HCT116 (cell line): ENCODE measurements around the gene ELMOD3. TPM values are rescaled to one million over a fixed set of nuclear protein-coding genes. Genes with fewer than 3 reads are reported as not detected.
A peak's percentile ranks its signal among the peaks of the same experiment; 100 is the strongest.

Experiments used
- ATAC-seq: fragments of 200-7000 bp; cut with Tn5 transposase; 2 replicates; pipeline ENCODE4 v1.9.1; 2020; ENCODE audit warnings: mild to moderate bottlenecking, moderate library complexity
- BruUV-seq: library from RNA; stranded (reverse); fragments of 400-500 nt; replicated peaks from 2 replicates; lab custom pipeline; 2021; lab: Mats Ljungman, UMichigan
- CTCF ChIA-PET: fragments of 300-600 bp; sonication (Branson Sonifier 250); formaldehyde crosslinking; loops from one replicate; lab custom pipeline; 2021; ENCODE audit warnings: antibody characterized with exemption; lab: Charles Lee
- POLR2A ChIA-PET: fragments of 300-600, 350-600 bp; sonication (Branson Sonifier 250); formaldehyde crosslinking; loops from one replicate; lab custom pipeline; 2021; ENCODE audit warnings: antibody characterized with exemption; lab: Charles Lee
- RAD21 ChIA-PET, 2 experiments: fragments of 300-600 bp; sonication (Branson Sonifier 250); formaldehyde crosslinking; loops; one replicate each; lab custom pipeline; 2023; ENCODE audit warnings: low total read pairs in 2 of 2; ENCODE audit not compliant: uncharacterized antibody in 2 of 2, unreplicated experiment in 2 of 2, low non-redundant PET in 1 of 2; lab: Charles Lee
- DNase-seq: peaks from one replicate; pipeline ENCODE4 v3.0.0-alpha.2; 2010; ENCODE audit warnings: low read depth, low spot score
- H2AFZ ChIP-seq: fragments of 200-600 bp; shearing (Covaris generic), sonication (generic); 2 replicates; pipeline ENCODE4 v1.6.1; 2017; ENCODE audit warnings: low read depth, mixed run types, mixed read lengths, antibody characterized with exemption, low read length; ENCODE audit not compliant: poor library complexity, severe bottlenecking
- H3K27ac ChIP-seq: 2 replicates; pipeline ENCODE4 v1.5.1; 2012; ENCODE audit warnings: low read depth, low read length
- H3K27me3 ChIP-seq: fragments of 200-600 bp; sonication (generic); 2 replicates; pipeline ENCODE4 v1.6.1; 2016; ENCODE audit warnings: mixed run types, low read length, mixed read lengths; ENCODE audit not compliant: insufficient read depth
- H3K36me3 ChIP-seq, 2 experiments: fragments of 200-500 bp in 1 of 2; fragments of 200-600 bp in 1 of 2; sonication (Bioruptor generic) in 1 of 2; sonication (generic) in 1 of 2; 2 replicates each; pipeline versions ENCODE4 v1.5.1 to v1.6.1; 2014 to 2016; ENCODE audit warnings: low read length in 2 of 2, inconsistent platforms in 1 of 2, mixed read lengths in 1 of 2, mixed run types in 1 of 2; ENCODE audit not compliant: insufficient read depth in 2 of 2, control insufficient read depth in 1 of 2
- H3K4me1 ChIP-seq, 2 experiments: fragments of 200-600 bp in 1 of 2; sonication (generic) in 1 of 2; 2 replicates each; pipeline versions ENCODE4 v1.5.1 to v1.6.1; 2012 to 2017; ENCODE audit warnings: low read length in 2 of 2, inconsistent platforms in 1 of 2, mild to moderate bottlenecking in 1 of 2, mixed read lengths in 1 of 2, mixed run types in 1 of 2, moderate library complexity in 1 of 2; ENCODE audit not compliant: insufficient read depth in 2 of 2, control insufficient read depth in 1 of 2
- H3K4me2 ChIP-seq: fragments of 200-600 bp; sonication (generic); 2 replicates; pipeline ENCODE4 v1.6.1; 2017; ENCODE audit warnings: mixed run types, low read length, mixed read lengths
- H3K4me3 ChIP-seq, 2 experiments: fragments of 200-600 bp in 1 of 2; sonication (generic) in 1 of 2; replicated peaks in 1 of 2; 2 replicates each; pipeline ENCODE4 v1.5.1; 2011 to 2016; ENCODE audit warnings: low read length in 2 of 2, control low read depth in 1 of 2, low read depth in 1 of 2, mild to moderate bottlenecking in 1 of 2, mixed read lengths in 1 of 2, mixed run types in 1 of 2
- H3K79me2 ChIP-seq: fragments of 200-600 bp; sonication (generic); 2 replicates; pipeline ENCODE4 v1.6.1; 2017; ENCODE audit warnings: mild to moderate bottlenecking, mixed run types, low read length, moderate library complexity, mixed read lengths; ENCODE audit not compliant: insufficient read depth
- H3K9ac ChIP-seq: fragments of 200-600 bp; sonication (generic); 2 replicates; pipeline ENCODE4 v1.6.1; 2016; ENCODE audit warnings: low read length, mixed read lengths
- H3K9me2 ChIP-seq: fragments of 200-600 bp; sonication (generic), shearing (Covaris generic); 2 replicates; pipeline ENCODE4 v1.6.1; 2017; ENCODE audit warnings: mixed run types, mild to moderate bottlenecking, moderate library complexity; ENCODE audit not compliant: insufficient read depth
- H3K9me3 ChIP-seq, 2 experiments: fragments of 200-500 bp in 1 of 2; fragments of 200-600 bp in 1 of 2; sonication (Bioruptor generic) in 1 of 2; sonication (generic) in 1 of 2; 2 replicates each; pipeline ENCODE4 v1.6.1; 2014 to 2017; ENCODE audit warnings: low read length in 2 of 2, mixed read lengths in 2 of 2, inconsistent platforms in 1 of 2, low read depth in 1 of 2, mild to moderate bottlenecking in 1 of 2, mixed run types in 1 of 2, moderate library complexity in 1 of 2; ENCODE audit not compliant: control insufficient read depth in 1 of 2, insufficient read depth in 1 of 2
- H4K20me1 ChIP-seq: fragments of 200-600 bp; sonication (generic), shearing (Covaris generic); 2 replicates; pipeline ENCODE4 v1.6.1; 2017; ENCODE audit warnings: mixed run types, mild to moderate bottlenecking, moderate library complexity; ENCODE audit not compliant: insufficient read depth
- EZH2 ChIP-seq: fragments of 200-600 bp; sonication (generic); IDR thresholded peaks from 2 replicates; pipeline ENCODE4 v1.6.1; 2017; ENCODE audit warnings: antibody characterized with exemption, mixed run types
- EZH2phosphoT487 ChIP-seq: fragments of 200-600 bp; IDR thresholded peaks from 2 replicates; pipeline ENCODE4 v1.6.1; 2018; ENCODE audit warnings: antibody characterized with exemption, borderline replicate concordance
- POLR2AphosphoS5 ChIP-seq: IDR thresholded peaks from 2 replicates; pipeline ENCODE4 v1.6.1; 2011; ENCODE audit warnings: mild to moderate bottlenecking, low read depth, low read length, moderate library complexity
- TCF7L2 ChIP-seq: IDR thresholded peaks from 2 replicates; pipeline ENCODE4 v1.7.0; 2011; ENCODE audit warnings: borderline replicate concordance, inconsistent platforms; ENCODE audit not compliant: insufficient read depth, insufficient read length; ENCODE audit errors: extremely low read depth
- ZFX ChIP-seq: fragments of 450-650 bp; IDR thresholded peaks from 2 replicates; pipeline ENCODE4 v1.6.1; 2017
- intact Hi-C: fragments of 100-400 bp; cut with micrococcal nuclease; formaldehyde crosslinking; loops from 2 replicates; pipeline ENCODE4 v1.10.0; 2022
- total RNA-seq: library from RNA; stranded (reverse); gene quantifications from one replicate; pipeline ENCODE4 v1.2.1, GENCODE V29; 2021; ENCODE audit not compliant: unreplicated experiment
- TF ChIP-seq, protein P1 (sequence below): IDR thresholded peaks from 2 replicates; pipeline ENCODE4 v1.6.1; 2011; ENCODE audit warnings: mild to moderate bottlenecking, low read length, moderate library complexity; ENCODE audit not compliant: insufficient replicate concordance; ENCODE audit errors: extremely low read depth
- TF ChIP-seq, protein P2 (sequence below): IDR thresholded peaks from 2 replicates; pipeline ENCODE4 v1.6.1; 2012

Gene ELMOD3
- total RNA-seq, 1 experiment from 2014 or later = 9.2 TPM

DNA sequence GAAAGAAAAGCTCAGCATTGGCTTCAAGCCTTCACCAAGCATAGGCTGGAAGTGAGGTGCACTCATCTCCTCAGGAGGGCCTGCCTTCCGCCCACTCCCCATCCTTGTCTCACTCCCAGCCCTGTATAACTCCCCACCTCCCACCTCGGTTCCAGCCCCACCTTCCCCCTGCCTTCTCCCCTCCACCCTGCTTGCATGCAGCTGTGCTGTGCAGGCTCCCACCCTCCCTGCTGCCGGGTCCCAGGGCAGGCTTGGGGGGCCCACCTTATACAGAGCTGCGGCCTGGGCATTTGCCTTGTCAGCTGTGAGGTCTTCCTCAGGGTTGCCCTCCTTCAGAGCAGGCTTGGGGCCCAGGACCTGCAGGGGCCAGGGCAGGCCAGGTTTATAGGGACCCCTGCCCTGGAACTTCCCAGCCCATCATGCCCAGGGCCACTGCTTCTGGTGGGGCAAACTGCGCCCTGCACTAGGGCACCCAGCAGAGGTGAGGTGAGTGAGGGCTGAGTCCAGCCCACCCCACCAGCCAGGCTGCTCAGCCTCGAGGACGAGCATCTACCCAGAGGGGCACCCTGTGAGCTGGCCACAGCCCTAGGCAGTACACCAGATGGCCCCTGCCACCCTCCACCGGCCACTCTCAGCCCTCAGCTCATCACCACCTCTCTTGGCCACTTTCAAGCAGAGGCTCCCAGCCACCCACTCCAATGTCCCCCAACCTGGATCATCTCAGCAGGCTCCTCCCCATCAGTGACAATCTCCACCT is 44.0 kb downstream of the ELMOD3 start:
- ATAC-seq = no peak
- BruUV-seq = no TSS peak
- Histone ChIP-seq H3K27me3 (no peaks in the 10 kb centered on the region), H3K9me2 (no peaks in the 10 kb centered on the region), H3K4me1 (peaks cover 0 to 6% of the 10 kb centered on the region in 2 experiments; a peak in 1 of 4 replicates), H3K9ac (no peak overlapping the region), H2AFZ (no peak overlapping the region), H3K4me3 (no peak overlapping the region), H3K27ac (no peak overlapping the region), H3K4me2 (no peak overlapping the region), H4K20me1 (no peaks in the 10 kb centered on the region), H3K79me2 (peaks cover 7% of the 10 kb centered on the region; the same call in 1 of the 2 replicates), H3K9me3 (no peaks in the 10 kb centered on the region), H3K36me3 (peaks cover 15 to 38% of the 10 kb centered on the region in 2 experiments; a peak in 3 of 4 replicates)
- ChIA-PET POLR2A (no interaction called here), CTCF (no interaction called here), RAD21 (no interaction called here)
- TF ChIP-seq POLR2AphosphoS5 = 0 out of 2 replicates have a peak, but pooled peaks have one; percentile 6
- no peak for TF ChIP-seq TCF7L2
- DNase-seq = no peak
- intact Hi-C loops = no loop called here

DNA sequence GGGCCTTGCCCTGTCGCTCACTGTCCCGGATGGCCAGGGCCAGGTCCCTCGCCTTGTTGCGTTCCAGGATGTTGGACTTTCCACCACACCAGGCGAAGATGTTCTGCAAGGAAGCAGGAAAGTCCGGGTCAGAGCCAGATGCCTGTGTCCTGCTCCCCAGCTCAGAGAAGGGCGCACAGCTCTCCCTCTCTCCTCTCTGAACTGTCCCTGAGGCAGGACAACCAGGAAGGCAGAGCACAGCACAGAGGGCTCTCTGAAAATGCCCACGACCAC is 44.5 kb downstream of the ELMOD3 start:
- Histone ChIP-seq H3K9me2 (no peaks in the 10 kb centered on the region), H3K4me3 (no peak overlapping the region), H3K27ac (no peak overlapping the region), H4K20me1 (no peaks in the 10 kb centered on the region), H2AFZ (no peak overlapping the region), H3K36me3 (peaks cover 15 to 35% of the 10 kb centered on the region in 2 experiments; a peak in 3 of 4 replicates), H3K9me3 (peaks cover 0 to 4% of the 10 kb centered on the region in 2 experiments; a peak in 1 of 4 replicates), H3K27me3 (no peaks in the 10 kb centered on the region), H3K9ac (no peak overlapping the region), H3K4me2 (no peak overlapping the region), H3K4me1 (peaks cover 0 to 6% of the 10 kb centered on the region in 2 experiments; a peak in 1 of 4 replicates), H3K79me2 (peaks cover 12% of the 10 kb centered on the region; the same call in 1 of the 2 replicates)
- ChIA-PET POLR2A (no interaction called here), RAD21 (no interaction called here), CTCF (no interaction called here)
- TF ChIP-seq, protein P1, sequence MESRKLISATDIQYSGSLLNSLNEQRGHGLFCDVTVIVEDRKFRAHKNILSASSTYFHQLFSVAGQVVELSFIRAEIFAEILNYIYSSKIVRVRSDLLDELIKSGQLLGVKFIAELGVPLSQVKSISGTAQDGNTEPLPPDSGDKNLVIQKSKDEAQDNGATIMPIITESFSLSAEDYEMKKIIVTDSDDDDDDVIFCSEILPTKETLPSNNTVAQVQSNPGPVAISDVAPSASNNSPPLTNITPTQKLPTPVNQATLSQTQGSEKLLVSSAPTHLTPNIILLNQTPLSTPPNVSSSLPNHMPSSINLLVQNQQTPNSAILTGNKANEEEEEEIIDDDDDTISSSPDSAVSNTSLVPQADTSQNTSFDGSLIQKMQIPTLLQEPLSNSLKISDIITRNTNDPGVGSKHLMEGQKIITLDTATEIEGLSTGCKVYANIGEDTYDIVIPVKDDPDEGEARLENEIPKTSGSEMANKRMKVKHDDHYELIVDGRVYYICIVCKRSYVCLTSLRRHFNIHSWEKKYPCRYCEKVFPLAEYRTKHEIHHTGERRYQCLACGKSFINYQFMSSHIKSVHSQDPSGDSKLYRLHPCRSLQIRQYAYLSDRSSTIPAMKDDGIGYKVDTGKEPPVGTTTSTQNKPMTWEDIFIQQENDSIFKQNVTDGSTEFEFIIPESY = no peak
- TF ChIP-seq, protein P2, sequence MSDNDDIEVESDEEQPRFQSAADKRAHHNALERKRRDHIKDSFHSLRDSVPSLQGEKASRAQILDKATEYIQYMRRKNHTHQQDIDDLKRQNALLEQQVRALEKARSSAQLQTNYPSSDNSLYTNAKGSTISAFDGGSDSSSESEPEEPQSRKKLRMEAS = no peak
- no peak for TF ChIP-seq ZFX
- no peak for TF ChIP-seq EZH2
- no peak for TF ChIP-seq TCF7L2
- no peak for TF ChIP-seq EZH2phosphoT487
- ATAC-seq (no peak), DNase-seq (no peak)
- BruUV-seq = no TSS peak
- intact Hi-C loops = no loop called here
